KOPT-K1 (cell line): Measurements from ENCODE around the gene RCOR2.
A peak's percentile ranks its signal among the peaks of the same experiment; 100 is the strongest.

Experiments used
- H3K27ac ChIP-seq: fragments of 200-600 bp; sonication (generic); 2 replicates; pipeline ENCODE4 v1.5.1; 2016; ENCODE audit warnings: antibody characterized with exemption, mild to moderate bottlenecking, low read depth, low read length; ENCODE audit not compliant: poor library complexity, severe bottlenecking
- H3K36me3 ChIP-seq: fragments of 200-600 bp; sonication (generic); 2 replicates; pipeline ENCODE4 v1.5.1; 2017; ENCODE audit warnings: antibody characterized with exemption, mild to moderate bottlenecking, low read length, moderate library complexity; ENCODE audit not compliant: insufficient read depth
- H3K9me3 ChIP-seq: fragments of 200-600 bp; sonication (generic); 2 replicates; pipeline ENCODE4 v1.5.1; 2017; ENCODE audit warnings: antibody characterized with exemption, low read length, mild to moderate bottlenecking; ENCODE audit not compliant: insufficient read depth, poor library complexity, severe bottlenecking

RCOR2 gene

GRCh38 chr11:63915961-63916836 is 765 bp downstream of the RCOR2 start:
- Histone ChIP-seq H3K9me3 (no peaks in the 10 kb centered on the region), H3K27ac (peak overlapping the region; percentile 5), H3K36me3 (no peaks in the 10 kb centered on the region; the same call in 1 of the 2 replicates)

DNA sequence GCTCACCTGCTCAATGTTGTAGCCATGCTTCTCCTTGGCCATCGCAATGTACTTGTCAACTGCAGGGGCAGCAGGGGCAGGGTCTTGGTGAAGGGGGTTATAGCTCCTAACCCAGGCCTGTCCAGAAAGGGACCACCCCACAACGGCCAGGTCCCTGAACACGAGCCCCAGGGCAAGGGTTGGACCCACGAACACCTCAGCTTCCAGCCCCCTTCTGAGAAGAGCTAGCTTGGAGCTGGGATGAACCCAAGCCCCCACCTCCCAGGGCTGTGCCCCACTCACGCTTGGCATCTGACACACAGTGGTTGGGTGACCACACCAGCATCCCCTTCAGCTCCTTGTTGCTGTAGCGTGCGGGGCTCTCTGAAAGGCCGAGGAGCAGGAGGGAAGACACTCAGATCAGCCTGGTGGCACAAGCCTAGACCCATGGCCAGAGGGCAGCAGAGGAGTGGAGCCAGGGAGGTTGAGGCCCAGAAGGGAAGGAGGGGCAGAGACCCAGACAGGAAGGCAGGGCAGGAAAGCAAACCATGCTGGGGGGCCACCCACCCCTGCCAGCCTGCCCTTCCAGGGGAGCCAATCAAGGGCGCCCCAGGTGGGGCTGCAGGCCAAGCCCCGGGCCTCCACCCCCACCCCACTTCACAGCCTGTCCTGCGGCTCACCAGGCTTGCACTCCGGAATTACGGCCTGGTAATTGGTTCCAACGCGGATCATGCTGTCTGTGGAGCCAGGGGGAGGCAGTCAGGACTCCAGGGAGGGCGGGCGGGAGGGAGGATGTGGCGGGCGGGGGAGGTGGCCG is 1.9 kb downstream of the RCOR2 start:
- Histone ChIP-seq H3K27ac (no peak overlapping the region), H3K36me3 (peaks cover 2% of the 10 kb centered on the region; the same call in 1 of the 2 replicates)

GRCh38 chr11:63913866-63914830 is 2.8 kb downstream of the RCOR2 start:
- H3K36me3 ChIP-seq, result peaks cover 12% of the 10 kb centered on the region
- no peaks in the 10 kb centered on the region for H3K9me3 ChIP-seq
- no peak overlapping the region for H3K27ac ChIP-seq

More for the DNA sequence above, 1.9 kb downstream of the RCOR2 start:
- H3K9me3 ChIP-seq, result no peaks in the 10 kb centered on the region

GRCh38 chr11:63912678-63913077 is 4.3 kb downstream of the RCOR2 start:
- H3K36me3 ChIP-seq, result peaks cover 26% of the 10 kb centered on the region

DNA sequence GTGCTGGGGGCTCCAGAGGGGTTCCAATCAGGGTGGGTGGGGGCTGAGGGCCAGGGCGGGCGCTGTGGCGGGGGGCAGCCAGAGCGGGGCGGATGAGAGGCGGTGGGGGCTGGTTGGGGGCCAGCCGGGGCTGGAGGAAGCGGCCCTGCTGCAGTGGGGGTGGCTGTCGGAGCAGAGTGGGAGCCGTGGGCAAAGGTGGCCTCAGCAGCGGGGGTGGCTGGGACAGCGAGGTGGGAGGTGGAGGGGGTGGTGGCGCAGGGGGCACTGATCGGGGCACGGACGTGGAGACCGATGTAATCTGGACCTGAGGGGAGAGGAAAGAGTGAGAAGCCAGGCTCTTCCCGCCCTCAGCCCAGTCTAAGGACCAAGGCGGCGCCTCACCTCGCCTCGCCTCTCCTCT is 5.1 kb downstream of the RCOR2 start:
- H3K36me3 ChIP-seq, result peaks cover 34% of the 10 kb centered on the region
- H3K27ac ChIP-seq, result no peak overlapping the region
- H3K9me3 ChIP-seq, result no peaks in the 10 kb centered on the region

More at GRCh38 chr11:63912678-63913077, 4.3 kb downstream of the RCOR2 start:
- Histone ChIP-seq H3K27ac (no peak overlapping the region), H3K9me3 (no peaks in the 10 kb centered on the region)

- H3K36me3 ChIP-seq, result peaks cover 39% of the 10 kb centered on the region
- no peak overlapping the region for H3K27ac ChIP-seq
These were observed 5.5 kb downstream of the RCOR2 start for GRCh38 chr11:63911440-63911839.

DNA sequence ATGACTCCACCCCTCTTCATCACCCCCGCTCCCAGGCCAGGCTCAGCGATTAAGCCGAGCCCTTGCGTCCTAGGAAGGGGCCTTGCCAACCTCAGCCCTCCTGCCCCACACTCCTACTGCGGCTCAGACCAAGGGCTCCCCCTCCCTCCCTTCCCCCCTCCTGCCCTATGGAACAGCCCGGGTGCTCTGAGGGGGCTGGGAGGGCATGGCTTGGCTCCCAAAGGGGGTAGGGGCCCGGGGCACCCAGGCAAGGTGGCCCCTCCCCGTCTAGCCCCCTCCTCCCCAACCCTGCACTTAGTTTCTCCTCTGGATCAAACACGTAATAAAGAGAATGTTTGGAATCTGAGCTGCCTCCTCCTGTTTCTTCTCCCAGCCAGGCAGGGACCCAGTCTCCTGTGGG is 6.3 kb downstream of the RCOR2 start:
- peaks cover 46% of the 10 kb centered on the region for H3K36me3 ChIP-seq
- no peak overlapping the region for H3K27ac ChIP-seq

More at GRCh38 chr11:63911440-63911839, 5.5 kb downstream of the RCOR2 start:
- no peaks in the 10 kb centered on the region for H3K9me3 ChIP-seq

GRCh38 chr11:63909591-63910506 is 7.1 kb downstream of the RCOR2 start:
- no peak overlapping the region for H3K27ac ChIP-seq
- H3K36me3 ChIP-seq, result peaks cover 55% of the 10 kb centered on the region
- H3K9me3 ChIP-seq, result no peaks in the 10 kb centered on the region

More for the DNA sequence above, 6.3 kb downstream of the RCOR2 start:
- no peaks in the 10 kb centered on the region for H3K9me3 ChIP-seq

DNA sequence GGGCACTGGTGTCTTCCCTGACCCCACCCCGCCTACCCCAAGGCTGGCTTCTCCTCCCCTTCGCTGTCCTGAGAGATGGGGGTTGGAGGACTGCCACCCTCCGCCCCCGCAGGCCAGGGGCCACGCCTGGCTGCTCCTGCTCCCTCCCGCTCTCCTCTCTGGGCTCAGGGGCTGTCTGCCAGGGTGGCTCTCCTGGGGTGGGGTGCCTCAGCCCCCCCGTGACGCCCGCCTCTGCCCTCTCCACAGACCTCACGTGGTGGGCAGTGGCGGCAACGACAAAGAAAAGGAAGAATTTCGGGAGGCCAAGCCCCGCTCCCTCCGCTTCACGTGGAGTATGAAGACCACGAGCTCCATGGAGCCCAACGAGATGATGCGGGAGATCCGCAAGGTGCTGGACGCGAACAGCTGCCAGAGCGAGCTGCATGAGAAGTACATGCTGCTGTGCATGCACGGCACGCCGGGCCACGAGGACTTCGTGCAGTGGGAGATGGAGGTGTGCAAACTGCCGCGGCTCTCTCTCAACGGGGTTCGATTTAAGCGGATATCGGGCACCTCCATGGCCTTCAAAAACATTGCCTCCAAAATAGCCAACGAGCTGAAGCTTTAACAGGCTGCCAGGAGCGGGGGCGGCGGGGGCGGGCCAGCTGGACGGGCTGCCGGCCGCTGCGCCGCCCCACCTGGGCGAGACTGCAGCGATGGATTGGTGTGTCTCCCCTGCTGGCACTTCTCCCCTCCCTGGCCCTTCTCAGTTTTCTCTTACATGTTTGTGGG is 8.1 kb downstream of the RCOR2 start:
- Histone ChIP-seq H3K9me3 (no peaks in the 10 kb centered on the region), H3K36me3 (peaks cover 65% of the 10 kb centered on the region), H3K27ac (no peak overlapping the region)

- Histone ChIP-seq H3K36me3 (peaks cover 74% of the 10 kb centered on the region), H3K9me3 (no peaks in the 10 kb centered on the region), H3K27ac (no peak overlapping the region)
These were observed 9.0 kb downstream of the RCOR2 start for GRCh38 chr11:63907808-63908530.

- H3K27ac ChIP-seq, result no peak overlapping the region
- no peaks in the 10 kb centered on the region for H3K9me3 ChIP-seq
- peaks cover 83% of the 10 kb centered on the region for H3K36me3 ChIP-seq
These were observed 9.9 kb downstream of the RCOR2 start for GRCh38 chr11:63907063-63907462.

DNA sequence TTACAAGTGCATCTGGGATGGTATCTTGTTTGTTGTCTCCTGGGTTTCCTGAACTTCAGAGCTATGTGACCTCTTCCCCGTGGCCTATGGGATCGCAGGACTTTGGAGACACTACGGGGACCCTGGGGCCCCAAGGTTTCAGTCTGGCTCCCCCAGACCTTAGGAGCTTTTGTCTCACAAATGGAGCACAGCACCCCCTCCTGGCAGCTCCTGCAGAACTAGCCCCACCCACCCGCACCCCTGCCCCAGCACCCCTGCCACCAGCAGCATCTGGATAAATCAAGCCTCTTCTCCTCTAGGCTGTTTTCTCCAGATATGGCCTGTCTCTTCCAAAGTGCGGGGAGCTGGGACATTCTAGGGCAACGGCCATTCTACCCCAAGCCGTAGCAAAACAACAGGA is 10.4 kb downstream of the RCOR2 start:
- H3K36me3 ChIP-seq, result peaks cover 87% of the 10 kb centered on the region
- no peak overlapping the region for H3K27ac ChIP-seq
- H3K9me3 ChIP-seq, result no peaks in the 10 kb centered on the region
